GM18520 (cell line): ENCODE data around the gene PPHLN1.
"Not testable (repeated sequence)": the region's sequence is repeated elsewhere in the genome, so short reads cannot be mapped to it uniquely, and the experiment has no call there.

Source experiments
- ATAC-seq: cut with Tn5 transposase; IDR thresholded peaks from one replicate; pipeline ENCODE4 v1.9.1; 2021; ENCODE audit not compliant: unreplicated experiment

Gene PPHLN1

DNA sequence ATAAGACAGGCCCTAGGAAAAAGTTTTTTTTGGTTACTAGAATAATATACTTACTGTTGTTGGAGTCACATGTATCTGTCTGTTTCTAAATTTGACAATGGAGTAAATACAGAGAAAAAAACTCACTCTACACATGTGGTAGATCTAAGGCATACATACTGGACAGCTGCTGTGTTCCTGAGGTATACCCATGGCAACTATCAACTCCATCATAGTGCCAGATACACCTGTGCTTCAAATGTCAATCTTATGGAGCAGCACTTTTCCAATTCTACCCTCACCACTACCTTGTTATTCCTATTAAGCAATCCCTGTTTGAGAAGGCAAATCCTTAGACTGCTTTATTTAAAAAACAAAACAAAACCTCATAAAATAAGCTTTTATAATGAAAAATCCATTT is 3.4 kb upstream of the PPHLN1 start:
- no peak for ATAC-seq

GRCh38 chr12:42323856-42324255 is 2.1 kb upstream of the PPHLN1 start:
- no peak for ATAC-seq

DNA sequence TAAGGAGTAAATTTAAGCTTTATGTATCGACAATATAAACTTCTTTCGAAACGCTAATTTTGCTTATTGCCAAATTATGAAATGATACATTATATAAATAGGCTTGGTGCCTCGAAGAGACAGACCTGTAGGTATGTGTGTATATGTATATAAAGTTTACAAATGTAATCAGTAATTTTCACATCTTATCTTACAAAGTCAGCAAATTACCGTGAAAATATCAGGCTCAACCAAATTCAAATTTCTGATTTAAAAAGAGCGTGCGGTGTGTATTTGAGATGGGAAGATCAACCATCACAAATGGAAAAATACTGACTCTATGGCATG is 678 bp upstream of the PPHLN1 start:
- no peak for ATAC-seq

DNA sequence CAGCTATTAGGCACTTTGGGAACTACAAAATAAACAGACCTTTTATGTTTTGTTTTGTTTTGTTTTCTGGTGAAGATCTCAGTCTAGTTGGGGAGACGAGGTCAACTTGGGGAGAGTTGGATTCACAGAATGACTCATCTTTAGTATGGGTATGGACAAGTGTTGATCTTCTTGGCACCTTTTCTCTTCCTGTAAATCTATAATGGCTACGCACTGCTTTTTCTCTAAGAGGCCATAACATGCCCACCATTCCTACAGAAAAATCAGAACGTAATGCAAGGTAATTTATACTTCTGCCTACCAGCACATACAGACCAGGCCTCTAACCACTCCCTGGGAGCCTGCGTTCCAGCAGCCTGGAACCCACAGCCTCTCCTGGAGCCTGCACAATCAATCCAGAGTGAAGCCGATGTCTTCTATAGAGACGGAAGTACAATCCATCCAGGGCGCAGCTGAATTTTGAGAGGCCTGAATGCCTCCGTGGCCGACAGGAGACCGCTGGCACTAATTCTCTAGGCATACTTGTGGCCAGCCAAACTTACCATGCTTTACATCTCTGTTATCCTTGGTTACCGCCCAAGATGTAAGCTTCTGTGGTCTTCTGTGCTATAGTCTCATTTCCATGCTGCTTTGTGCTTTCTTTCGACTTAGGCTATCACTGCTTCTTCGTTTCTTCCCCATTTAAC is 717 bp downstream of the PPHLN1 start:
- ATAC-seq, result no peak

DNA sequence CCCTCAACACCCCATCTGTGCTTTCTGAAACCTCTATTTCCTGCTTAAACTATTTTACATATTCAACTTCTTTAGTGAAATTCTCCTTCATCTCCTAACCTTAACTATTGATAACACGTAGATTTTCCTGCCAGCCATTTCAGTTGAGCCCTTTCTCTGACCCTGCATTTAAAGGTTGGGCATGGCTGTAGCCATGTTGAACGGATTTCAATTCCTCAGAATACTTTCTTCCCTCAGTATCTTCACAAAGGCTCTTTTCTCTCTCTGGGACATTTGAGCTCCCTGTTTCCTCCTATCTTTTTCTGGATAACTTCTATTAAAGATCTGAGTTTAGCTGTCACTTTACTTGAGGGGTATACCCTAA is 1.2 kb downstream of the PPHLN1 start:
- no peak for ATAC-seq

- not testable (repeated sequence) for ATAC-seq
Observed at GRCh38 chr12:42330097-42330496, 4.1 kb downstream of the PPHLN1 start.

DNA sequence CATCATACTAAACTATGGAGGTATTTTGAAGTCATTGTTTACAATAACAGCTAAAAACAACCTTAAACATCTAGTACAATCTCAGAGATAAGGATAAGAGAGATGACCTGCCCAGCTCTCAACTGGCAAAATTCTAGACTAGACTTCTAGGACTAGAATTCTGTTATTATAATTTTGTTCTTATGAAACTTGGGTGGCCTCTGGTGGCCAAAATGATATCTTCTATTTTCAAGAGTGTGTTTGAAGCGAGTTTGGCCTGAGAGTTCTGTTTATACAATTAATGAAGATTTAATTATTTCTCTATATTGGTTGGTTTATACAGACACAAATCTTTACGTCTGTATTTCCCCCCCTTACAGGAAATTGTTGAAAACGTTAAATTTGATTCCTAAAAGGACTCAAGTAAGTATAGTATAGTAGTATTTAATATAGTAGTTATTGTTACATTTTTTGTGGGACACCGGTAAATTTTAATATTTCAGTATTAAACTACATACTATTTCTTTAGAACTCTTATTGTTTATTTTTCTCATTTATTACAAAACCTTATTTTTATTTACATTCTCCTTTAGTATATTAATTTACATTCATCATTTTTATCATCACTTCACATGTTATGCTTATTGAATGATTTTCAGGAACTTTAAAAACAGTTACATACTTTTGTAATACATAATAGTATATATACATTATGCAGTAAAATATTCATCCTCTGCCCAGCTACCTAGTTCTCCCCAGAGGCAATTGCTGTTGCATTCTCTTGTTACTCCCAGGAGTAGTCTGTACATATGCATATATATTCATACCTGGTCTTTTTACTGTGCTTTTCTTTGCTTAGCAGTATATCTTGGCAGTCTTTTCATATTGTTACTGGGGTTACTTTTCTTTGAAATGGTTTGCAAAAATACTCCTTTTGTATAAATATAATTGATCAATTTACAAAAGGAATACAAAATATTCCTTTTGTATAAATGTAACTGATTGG is 6.6 kb downstream of the PPHLN1 start:
- no peak for ATAC-seq

DNA sequence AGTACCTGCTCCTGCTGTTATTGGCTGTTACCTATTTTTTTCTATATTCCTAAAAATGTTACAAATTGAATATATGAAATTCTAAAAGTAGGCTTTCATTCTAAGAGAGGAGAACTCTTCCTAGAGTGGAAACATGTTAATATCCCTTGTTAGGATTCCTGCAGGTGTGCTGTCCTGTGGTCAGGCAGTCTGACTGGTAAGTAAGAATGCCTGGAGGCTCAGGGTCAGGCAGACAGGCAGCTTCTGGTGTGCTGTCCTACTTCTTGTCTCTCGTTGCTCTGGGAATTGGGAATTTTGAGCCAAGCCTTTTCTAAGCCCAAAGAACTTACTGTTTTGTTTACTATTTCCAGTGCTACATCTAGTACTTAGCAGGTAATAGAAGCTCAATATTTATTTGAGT is 10.3 kb downstream of the PPHLN1 start:
- no peak for ATAC-seq

GRCh38 chr12:42338280-42338679 is 12.3 kb downstream of the PPHLN1 start:
- no peak for ATAC-seq

- ATAC-seq, result no peak
Observed at GRCh38 chr12:42342028-42342427, 16.1 kb downstream of the PPHLN1 start.

- no peak for ATAC-seq
Observed at GRCh38 chr12:42343721-42344120, 17.8 kb downstream of the PPHLN1 start.

DNA sequence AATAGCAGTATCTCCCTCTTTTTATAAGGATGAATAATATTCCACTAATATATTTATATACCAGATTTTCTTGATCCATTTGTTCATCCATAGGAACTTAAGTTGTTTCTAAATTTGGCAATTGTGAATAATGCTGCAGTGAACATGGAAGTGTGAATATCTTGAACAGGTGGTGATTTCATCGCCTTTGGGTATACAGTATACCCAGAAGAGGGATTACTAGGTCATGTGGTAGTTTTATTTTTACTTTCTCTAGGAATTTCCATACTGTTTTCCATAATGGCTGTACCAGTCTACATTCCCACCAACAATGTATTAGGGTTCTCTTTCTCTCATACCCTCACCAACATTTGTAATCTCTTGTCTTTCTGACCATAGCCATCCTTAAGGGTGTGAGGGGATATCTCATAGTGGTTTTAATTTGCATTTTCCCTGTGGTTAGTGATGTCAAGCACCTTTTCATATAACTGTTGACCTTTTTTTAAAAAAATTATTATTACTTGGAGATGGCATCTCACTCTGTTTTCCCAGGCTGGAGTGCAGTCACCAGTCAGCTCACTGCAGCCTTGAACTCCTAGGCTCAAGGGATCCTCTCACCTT is 20.5 kb downstream of the PPHLN1 start:
- ATAC-seq, result no peak

DNA sequence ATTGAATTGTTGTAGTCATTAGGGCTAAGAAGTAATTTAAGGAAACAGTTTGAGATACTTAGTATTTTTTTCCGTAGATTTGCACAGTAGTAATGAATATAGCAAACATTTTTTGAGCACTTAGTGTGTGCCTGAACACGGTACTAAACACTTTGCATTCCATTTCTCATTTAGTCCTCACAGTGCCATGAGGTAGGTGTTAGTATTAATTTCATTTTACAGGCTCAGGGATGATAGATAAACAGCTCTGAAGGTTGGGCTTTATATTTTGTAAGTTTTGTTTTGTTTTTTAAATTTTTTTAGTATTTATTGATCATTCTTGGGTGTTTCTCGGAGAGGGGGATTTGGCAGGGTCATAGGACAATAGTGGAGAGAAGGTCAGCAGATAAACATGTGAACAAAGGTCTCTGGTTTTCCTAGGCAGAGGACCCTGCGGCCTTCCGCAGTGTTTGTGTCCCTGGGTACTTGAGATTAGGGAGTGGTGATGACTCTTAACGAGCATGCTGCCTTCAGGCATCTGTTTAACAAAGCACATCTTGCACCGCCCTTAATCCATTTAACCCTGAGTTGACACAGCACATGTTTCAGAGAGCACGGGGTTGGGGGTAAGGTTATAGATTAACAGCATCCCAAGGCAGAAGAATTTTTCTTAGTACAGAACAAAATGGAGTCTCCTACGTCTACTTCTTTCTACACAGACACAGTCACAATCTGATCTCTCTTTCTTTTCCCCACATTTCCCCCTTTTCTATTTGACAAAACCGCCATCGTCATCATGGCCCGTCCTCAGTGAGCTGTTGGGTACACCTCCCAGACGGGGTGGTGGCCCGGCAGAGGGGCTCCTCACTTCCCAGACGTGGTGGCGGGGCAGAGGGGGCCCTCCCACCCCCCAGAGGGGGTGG is 23.4 kb downstream of the PPHLN1 start:
- not testable (repeated sequence) for ATAC-seq

- not testable (repeated sequence) for ATAC-seq
Observed at GRCh38 chr12:42350021-42350407, 24.0 kb downstream of the PPHLN1 start.

DNA sequence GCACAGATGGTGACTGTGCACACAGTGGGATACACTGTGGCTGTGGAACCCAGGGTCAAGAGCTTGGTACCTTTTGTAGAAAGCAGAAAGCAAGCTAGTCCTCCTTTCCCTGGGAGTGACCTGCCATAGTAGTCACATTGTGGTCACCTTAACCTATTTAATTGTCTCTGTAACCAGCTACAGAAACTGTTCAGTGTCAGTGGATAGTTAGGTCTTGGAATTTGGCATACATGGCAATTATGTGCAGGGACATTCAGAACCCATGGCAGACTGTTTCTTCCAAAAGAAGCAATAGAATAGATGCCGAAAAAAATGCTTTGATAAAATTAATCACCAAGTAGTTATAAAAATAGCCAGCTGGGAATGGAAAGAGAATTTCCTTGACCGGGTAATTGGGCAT is 30.4 kb downstream of the PPHLN1 start:
- ATAC-seq, result no peak

DNA sequence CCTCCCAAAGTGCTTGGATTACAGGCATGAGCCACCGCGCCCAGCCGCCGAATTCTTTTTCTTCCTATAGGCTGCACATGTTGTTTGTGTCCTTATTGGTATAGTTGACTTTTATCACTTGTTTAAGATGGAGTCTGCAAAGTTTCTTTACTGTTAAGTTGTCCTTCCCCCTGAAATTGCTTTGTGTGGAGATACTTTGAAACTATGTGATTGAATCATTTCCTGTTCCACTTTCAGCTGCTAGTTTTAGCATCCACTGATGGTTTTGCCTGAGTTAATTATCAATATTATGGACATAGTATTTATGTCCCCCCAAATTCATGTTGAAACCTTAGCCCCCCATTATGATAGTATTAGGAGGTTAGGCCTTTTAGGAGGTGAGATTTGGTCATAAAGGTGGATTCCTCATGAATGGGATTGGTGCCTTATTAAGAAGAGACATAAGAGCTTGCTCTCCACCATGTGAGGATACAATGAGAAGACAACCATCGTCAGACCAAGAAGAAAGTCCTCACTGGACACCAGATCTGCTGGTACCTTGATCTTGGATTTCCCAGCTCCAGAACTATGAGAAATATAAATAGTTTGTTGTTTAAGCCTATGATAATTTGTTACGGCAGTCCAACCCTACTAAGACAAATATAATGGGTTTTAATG is 34.9 kb downstream of the PPHLN1 start:
- ATAC-seq, result peak; percentile 52

DNA sequence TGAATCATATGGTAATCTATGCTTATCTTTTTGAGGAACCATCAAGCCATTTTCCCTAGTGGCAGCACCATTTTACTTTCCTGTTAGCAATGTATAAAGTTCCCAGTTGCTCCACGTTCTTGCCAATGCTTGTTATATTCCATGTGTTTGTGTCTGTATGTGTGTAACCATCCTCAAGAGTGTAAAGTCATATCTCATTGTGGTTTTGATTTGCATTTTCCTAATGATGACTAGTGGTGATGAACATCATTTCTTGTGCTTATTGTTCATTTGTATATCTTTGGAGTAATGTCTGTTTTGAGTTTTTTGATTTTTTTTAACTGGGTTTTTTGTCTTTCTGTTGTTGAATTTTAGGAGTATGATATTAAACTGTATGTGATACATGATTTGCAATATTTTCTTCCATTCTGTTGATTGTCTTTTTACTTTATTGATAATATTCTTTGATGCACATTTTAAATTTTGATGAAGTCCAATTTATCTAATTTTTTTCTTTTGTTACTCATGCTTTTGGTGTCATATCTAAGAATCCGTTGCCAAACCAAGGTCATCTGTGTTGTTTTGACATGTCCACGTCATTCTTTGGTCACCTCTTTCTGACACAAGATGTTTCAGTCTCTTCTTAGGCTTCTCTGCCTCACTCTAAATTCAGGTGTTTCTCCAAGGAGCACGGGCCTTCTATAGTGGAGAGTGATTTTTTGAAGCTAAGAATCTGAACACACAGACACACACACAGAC is 36.1 kb downstream of the PPHLN1 start:
- no peak for ATAC-seq

DNA sequence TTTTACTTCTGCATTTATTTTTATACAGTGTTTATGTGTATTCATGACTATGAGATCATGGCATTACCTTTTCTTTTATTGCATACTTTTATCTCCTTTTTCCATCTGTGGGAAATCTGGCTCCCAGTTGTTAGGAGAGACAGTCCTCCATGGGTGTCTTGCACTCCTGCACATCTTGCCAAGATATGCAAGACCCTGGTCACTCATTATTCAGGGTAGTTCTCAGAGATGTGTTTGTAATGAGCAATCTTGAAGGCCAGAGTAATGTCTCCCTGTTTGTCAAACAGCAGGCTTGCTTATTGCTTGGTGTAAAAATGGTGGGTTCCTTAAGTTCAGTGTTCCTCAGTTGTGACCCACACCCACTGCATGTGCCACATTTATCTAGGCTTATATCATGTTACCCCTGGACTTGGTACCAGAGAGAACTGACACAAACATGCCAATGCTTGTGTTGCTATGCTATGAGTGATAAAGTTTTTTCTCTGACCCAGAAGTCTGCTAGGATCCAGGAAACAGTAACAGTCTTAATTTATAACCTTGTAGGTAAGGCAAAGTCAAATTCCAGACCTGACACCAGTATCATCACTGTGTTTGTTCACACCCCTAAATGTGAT is 36.8 kb downstream of the PPHLN1 start:
- no peak for ATAC-seq

DNA sequence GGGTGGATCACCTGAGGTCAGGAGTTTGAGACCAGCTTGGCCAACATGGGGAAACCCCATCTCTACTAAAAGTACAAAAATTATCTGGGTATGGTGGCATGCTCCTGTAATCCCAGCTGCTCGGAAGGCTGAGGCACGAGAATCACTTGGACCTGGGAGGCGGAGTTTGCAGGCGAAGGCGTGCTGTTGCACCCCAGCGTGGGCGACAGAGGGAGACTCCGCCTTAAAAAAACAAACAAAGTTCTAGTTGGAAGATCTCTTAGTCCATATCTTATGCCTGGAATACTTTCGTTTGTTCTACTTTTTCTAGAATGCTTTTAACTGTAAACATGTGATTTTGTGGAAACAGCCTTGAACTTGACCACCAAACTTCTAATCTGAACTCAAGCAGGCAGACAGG is 38.7 kb downstream of the PPHLN1 start:
- no peak for ATAC-seq
